Measurements from ENCODE around the gene HTRA1.

HTRA1 gene

GRCh38 chr10:122554131-122555036 lies 93.0 kb downstream of the HTRA1 start:
- DNase-seq (ENCODE audit: low read depth), result no peak

GRCh38 chr10:122555442-122555841 lies 94.1 kb downstream of the HTRA1 start:
- DNase-seq (ENCODE audit: low read depth), result no peak

GRCh38 chr10:122557516-122557915 lies 96.2 kb downstream of the HTRA1 start:
- no peak for DNase-seq (ENCODE audit: low read depth)

- no peak for DNase-seq (ENCODE audit: low read depth)
These were observed 97.1 kb downstream of the HTRA1 start for GRCh38 chr10:122558452-122558851.

- no peak for DNase-seq (ENCODE audit: low read depth)
These were observed 97.9 kb downstream of the HTRA1 start for GRCh38 chr10:122559228-122559627.

GRCh38 chr10:122560279-122560804 lies 99.0 kb downstream of the HTRA1 start, which contains the start of gene DMBT1:
DMBT1 (plus strand) TSS chr10:122560754; CDS start chr10:122560771, 17 bp downstream.
- DNase-seq (ENCODE audit: low read depth), result no peak

- DNase-seq (ENCODE audit: low read depth), result no peak
These were observed 99.9 kb downstream of the HTRA1 start for GRCh38 chr10:122561212-122561611.

GRCh38 chr10:122561792-122562191 lies 100.4 kb downstream of the HTRA1 start:
- no peak for DNase-seq (ENCODE audit: low read depth)
